NB4 (cell line): ENCODE measurements around the gene PYM1.
A peak's percentile ranks its signal among the peaks of the same experiment; 100 is the strongest.

ENCODE experiments used
- DNase-seq: peaks from one replicate; pipeline ENCODE4 v3.0.0; 2010; ENCODE audit warnings: low read depth
- H3K4me3 ChIP-seq: one replicate; pipeline ENCODE4 v1.5.1; 2011; ENCODE audit warnings: mild to moderate bottlenecking, low read depth, low read length, moderate library complexity
- CTCF ChIP-seq: IDR thresholded peaks from one replicate; pipeline ENCODE4 v1.5.1; 2012; ENCODE audit warnings: low read depth, low read length
- MAX ChIP-seq: IDR thresholded peaks from 2 replicates; pipeline ENCODE4 v1.6.1; 2011; ENCODE audit warnings: low read depth, low read length
- MYC ChIP-seq: IDR thresholded peaks from 2 replicates; pipeline ENCODE4 v1.6.1; 2011; ENCODE audit warnings: low read depth, low read length
- POLR2A ChIP-seq: IDR thresholded peaks from 2 replicates; pipeline ENCODE4 v1.6.1; 2011; ENCODE audit warnings: mild to moderate bottlenecking; ENCODE audit not compliant: insufficient read length; ENCODE audit errors: extremely low read depth

The PYM1 gene

GRCh38 chr12:55972042-55972441, 44.3 kb upstream of the PYM1 start:
- H3K4me3 ChIP-seq: peak overlapping the region; percentile 73
- TF ChIP-seq MYC (no peak), MAX (no peak), CTCF (no peak), POLR2A (no peak)
- DNase-seq: no peak

- peak; percentile 27 for DNase-seq
- TF ChIP-seq MYC: no peak
- no peak for TF ChIP-seq CTCF
- no peak for TF ChIP-seq MAX
- TF ChIP-seq POLR2A: no peak
- no peak overlapping the region for H3K4me3 ChIP-seq
Measured at GRCh38 chr12:55970775-55971174, 43.1 kb upstream of the PYM1 start.

- TF ChIP-seq MYC: no peak
Measured at GRCh38 chr12:55969356-55969755, 41.7 kb upstream of the PYM1 start.

GRCh38 chr12:55966408-55967281, 39.0 kb upstream of the PYM1 start, which contains the start of gene CDK2:
TSS of gene CDK2 (plus strand) at chr12:55966830. CDS start at chr12:55967009, 179 bp downstream.
- TF ChIP-seq MAX (no peak; the same call in 1 of the 2 replicates), POLR2A (peak; percentile 75), CTCF (no peak), MYC (peak; percentile 60)
- H3K4me3 ChIP-seq: peak within 1 kb of the TSS; percentile 84
- peak; percentile 92 for DNase-seq

More at GRCh38 chr12:55969356-55969755, 41.7 kb upstream of the PYM1 start:
- no peak for DNase-seq
- H3K4me3 ChIP-seq: no peak overlapping the region

GRCh38 chr12:55965941-55966407, 38.3 kb upstream of the PYM1 start, which contains the start of gene PMEL:
TSS of gene PMEL (minus strand) at chr12:55966042. CDS start at chr12:55966011, 31 bp downstream.
- peak; percentile 36 for DNase-seq
- TF ChIP-seq CTCF: no peak
- TF ChIP-seq MYC: no peak
- no peak for TF ChIP-seq POLR2A
- no peak for TF ChIP-seq MAX
- peak within 1 kb of the TSS; percentile 84 for H3K4me3 ChIP-seq

- no peak overlapping the region for H3K4me3 ChIP-seq
- TF ChIP-seq MYC (no peak), POLR2A (no peak), MAX (no peak), CTCF (no peak)
- DNase-seq: no peak
Measured at GRCh38 chr12:55965240-55965639, 37.5 kb upstream of the PYM1 start.
